Stimulated activated CD8-positive, alpha-beta memory T cell treated with anti-CD3 and anti-CD28 coated beads, Interleukin-12 subunit alpha, Interleukin-12 subunit beta, amount 100 ng/mL, for 24 hours (primary cell): Measurements from ENCODE around the gene IRAK1.
"Not testable (repeated sequence)": the region's sequence is repeated elsewhere in the genome, so short reads cannot be mapped to it uniquely, and the experiment has no call there.

Experiments
- DNase-seq: peaks from one replicate; pipeline ENCODE4 v3.0.0-alpha.2; 2020; ENCODE audit errors: extremely low read depth

IRAK1 gene

DNA sequence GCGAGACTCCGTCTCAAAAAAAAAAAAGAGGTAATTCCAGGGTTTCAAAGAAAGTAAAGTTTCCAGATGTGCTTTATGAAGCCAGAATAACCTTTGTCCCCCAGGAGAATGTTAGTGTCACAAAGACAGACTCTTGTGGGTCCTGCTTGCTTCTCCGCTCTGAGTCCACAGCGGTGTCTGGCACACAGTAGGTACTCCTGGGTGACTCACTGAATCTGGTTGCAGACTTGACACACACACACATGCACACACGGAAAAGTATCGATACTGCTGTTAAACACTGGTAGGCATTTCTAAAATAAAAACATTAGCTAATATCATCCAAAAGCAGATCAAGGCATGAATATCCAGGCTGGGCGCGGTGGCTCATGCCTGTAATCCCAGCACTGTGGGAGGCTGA lies 24.2 kb downstream of the IRAK1 start:
- no peak for DNase-seq

- not testable (repeated sequence) for DNase-seq
Observed at GRCh38 chrX:153994398-153994797, 25.3 kb downstream of the IRAK1 start.

- DNase-seq, result no peak
Observed at GRCh38 chrX:153993978-153994377, 25.7 kb downstream of the IRAK1 start.

- no peak for DNase-seq
Observed at GRCh38 chrX:153993079-153993478, 26.6 kb downstream of the IRAK1 start.

- DNase-seq, result no peak
Observed at GRCh38 chrX:153992180-153992579, 27.5 kb downstream of the IRAK1 start.

DNA sequence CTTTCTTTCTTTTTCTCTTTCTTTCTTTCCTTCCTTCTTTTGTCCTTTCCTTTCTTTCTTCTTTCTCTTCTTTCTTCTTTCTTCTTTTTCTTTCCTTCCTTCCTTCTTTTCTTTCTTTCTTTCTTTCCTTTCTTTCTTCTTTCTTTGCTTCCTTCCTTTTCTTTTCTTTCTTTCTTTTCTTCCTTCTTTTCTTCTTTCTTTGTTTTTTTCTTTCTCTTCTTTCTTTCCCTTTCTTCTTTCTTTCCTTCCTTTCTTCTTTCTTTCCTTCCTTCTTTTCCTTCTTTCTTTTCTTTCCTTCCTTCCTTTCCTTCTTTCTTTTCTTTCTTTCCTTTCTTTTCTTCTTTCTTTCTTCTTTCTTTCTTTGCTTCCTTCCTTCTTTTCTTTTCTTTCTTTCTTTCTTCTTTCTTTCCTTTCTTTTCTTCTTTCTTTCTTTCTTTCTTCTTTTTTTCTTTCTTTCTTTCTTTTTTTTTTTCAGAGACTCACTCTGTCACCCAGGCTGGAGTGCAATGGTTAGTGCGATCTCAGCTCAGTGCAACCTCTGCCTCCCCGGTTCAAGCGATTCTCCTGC lies 28.6 kb downstream of the IRAK1 start:
- DNase-seq, result no peak

- no peak for DNase-seq
Observed at GRCh38 chrX:153989973-153990655, 29.6 kb downstream of the IRAK1 start.

- DNase-seq, result no peak
Observed at GRCh38 chrX:153988493-153988892, 31.2 kb downstream of the IRAK1 start.

DNA sequence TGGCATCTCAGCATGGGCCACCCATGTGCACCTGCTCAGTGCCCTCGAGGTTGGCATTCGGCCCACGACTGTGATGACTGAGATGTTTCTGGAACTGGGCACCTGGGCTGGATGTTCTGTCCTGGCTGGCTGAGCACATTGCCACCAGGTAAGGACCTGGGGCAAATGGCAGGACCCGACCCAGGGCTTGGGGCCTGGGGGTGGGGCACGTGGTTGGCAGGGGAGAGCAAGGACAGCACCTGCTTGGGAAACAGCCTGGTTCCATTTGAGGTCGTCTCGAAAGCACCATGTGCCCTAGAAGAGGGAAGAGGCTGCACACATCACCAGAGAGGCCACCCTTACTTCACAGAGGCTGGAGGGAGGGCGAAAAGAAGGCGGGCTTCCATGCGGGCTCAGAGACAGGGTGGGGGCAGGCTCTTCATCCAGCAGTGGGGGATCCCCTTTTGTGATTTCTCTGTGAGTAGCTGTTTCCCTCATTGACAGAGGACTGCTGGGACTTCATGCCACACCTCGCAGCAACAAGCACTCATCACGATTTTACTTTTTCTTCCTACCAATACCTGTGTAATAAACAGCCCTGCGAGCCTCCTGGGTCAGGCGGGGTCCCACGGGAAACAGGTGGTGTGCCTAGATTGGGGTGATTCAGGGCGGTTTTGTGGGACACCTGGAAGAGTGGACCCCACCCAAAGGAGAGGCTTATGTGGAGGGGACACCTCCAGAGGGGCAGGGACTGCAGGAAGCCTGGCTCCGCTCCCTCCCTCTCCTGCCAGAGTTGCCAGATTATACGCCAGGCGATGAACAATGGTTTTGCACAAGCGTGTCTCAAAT lies 35.1 kb downstream of the IRAK1 start:
- no peak for DNase-seq

- no peak for DNase-seq
Observed at GRCh38 chrX:153983321-153983801, 36.3 kb downstream of the IRAK1 start.

DNA sequence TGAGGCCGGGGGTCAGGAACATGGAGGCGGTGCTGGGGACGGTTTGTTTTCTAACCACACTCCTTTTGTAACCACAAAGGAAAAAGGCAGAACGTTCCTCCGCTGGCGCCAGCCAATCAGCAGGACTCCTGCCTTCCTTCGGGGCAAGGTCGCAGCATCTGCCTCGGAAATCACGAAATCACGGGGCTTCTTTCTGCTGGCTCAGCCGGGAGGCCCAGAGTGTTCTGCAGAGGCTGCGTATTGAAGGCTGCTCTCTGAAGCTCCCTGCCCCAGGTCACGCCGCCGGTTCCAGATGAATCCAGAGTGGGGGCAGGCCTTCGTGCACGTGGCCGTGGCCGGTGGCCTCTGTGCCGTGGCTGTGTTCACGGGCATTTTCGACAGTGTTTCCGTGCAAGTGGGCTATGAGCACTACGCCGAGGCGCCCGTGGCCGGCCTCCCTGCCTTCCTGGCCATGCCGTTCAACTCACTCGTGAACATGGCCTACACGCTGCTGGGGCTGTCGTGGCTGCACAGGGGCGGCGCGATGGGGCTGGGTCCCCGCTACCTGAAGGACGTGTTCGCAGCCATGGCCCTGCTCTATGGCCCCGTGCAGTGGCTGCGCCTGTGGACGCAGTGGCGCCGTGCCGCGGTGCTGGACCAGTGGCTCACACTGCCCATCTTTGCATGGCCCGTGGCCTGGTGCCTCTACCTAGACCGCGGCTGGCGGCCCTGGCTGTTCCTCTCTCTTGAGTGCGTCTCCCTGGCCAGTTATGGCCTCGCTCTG lies 37.8 kb downstream of the IRAK1 start:
- DNase-seq, result no peak

GRCh38 chrX:153981231-153981630 lies 38.5 kb downstream of the IRAK1 start:
- no peak for DNase-seq

DNA sequence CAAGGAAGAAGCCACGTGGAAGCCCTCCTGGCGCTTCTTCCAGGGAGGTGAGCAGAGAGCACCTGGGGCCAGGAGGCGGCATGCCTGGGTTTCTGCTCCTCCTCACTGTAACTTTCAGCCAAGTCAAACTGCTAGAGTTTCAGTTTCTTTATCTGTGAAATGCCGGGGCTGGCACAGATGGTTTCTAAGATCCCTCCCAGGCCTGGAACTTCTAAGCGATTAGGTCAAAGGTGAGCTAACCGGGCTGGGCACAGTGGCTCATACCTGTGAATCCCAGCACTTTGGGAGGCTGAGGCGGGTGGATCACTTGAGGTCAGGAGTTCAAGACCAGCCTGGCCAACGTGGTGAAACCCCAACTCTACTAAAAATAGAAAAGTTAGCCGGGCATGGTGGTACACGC lies 39.3 kb downstream of the IRAK1 start:
- not testable (repeated sequence) for DNase-seq

GRCh38 chrX:153974726-153975286 lies 44.9 kb downstream of the IRAK1 start:
- no peak for DNase-seq

DNA sequence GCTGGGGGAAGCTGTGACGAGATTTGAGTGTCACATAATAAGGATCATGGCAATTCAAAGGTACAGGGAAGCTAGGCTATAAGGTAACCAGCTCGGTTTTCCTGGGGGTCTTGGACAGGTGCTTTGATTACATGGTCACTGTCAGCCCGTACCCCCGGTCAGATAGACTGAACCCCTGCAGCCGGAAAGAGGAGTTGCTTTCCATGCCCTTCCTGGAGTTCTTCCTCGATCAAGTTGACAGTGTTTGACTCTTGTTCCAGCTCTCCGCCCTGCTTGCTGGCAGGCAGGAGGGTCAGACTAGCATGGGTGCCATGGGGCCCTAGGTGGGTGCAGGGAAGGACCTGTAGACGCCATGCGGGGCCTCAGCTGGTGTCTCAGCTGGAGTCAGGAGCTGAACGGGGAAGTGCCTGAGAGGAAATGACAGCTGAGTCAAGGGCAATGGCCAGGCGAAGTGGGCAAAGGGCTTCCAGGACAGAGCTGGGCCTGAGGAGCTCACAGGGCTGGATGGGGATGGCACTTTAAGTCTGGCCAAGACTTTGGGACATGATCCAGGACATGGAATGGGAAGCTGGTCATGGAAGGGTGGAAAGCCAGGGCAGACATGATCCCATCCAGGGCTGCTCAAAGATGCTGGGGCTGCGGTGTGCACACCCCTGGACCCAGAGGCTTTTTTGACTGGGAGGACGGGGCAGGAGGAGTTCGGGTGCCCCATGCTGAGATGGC lies 45.5 kb downstream of the IRAK1 start:
- DNase-seq, result no peak

- DNase-seq, result no peak
Observed at GRCh38 chrX:153973127-153974002, 46.3 kb downstream of the IRAK1 start.

GRCh38 chrX:153972368-153973126 lies 47.2 kb downstream of the IRAK1 start, which contains the start of gene TMEM187:
TMEM187 (plus strand) TSS chrX:153972754; CDS start chrX:153982063, 9,309 bp downstream.
- DNase-seq, result peak; percentile 69

DNA sequence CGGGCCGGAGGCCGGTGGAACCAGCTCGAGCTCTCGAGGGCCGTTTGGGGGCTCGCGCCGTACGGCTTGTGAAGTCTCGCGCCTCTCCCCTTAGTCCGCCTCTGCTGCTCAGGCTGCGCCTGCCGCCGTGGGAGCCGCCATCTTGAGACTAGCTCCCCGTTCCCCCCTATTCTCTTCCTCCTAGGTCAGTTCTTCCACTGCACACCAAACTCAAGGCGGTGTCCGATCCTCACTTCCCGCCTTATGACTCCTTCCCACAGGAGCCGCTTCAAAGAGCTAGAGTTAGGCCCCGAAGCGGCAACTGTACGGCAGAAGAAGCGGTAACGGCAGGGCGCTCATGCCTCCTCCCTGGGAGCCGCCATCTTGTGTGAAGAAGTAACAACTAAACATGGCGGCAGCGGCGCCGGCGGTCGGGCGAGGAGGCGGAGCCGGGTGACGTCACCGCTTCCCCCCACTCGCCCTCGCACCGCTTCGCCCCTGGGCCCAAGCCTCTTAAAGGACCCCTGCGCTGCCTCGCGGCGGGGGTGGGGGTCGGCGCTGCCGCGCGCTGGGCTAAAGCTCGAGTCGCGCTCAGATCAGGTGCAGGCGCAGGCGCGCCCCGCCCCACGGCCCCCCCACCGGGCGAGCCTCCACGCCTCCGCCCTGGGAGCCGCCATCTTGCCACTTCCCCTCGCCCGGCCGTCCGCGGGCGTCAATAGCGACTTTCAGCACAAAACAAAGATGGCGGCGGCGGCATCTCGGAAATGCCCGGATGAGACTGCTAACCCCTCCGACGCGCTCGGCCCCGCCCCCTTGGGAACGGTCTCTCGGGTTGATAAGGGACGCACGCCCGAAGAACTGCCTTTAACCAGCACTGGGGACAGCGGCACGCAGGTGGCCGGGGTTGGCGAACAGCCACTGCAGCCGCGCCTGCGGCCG lies 48.0 kb downstream of the IRAK1 start, which contains the start of gene HCFC1:
Gene HCFC1, minus strand, starts transcription at position 369 of the 918 bp plus-strand sequence. CDS start 978 bp downstream, outside the sequence.
- peak; percentile 70 for DNase-seq
